ENCODE data around the gene ADGRG3. TPM values are rescaled to one million over a fixed set of nuclear protein-coding genes. Genes with fewer than 3 reads are reported as not detected.

The ADGRG3 gene
- total and polyA plus RNA-seq, 2 of the 8 experiments (the other 6 are each of a cell fraction or from before 2014, with no cell fraction given): 0.28 to 0.98 TPM

DNA sequence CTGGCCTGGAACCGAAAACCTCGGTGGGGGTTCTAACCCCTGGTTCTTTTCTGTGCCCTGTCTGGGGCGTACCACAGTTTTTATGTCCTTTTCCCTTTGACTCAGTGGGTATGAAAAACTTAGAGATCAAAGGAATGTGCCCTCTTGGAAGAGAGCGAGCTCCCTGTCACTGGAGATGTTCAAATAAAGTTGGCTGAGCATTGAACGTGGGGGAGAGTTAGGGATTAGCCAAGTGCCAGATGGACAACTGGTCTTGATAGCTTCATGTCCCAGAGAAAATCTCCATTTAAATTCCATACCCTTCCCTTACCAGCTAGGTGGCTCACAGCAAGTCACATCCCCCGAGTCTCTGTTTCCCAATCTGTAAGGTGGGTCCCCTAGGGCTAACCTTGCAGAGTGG lies 30.1 kb upstream of the ADGRG3 start:
- Histone ChIP-seq H3K27ac (ENCODE audit: low read depth, low read length) (no peak overlapping the region), H2BK5ac (ENCODE audit: low read depth, low read length) (no peak overlapping the region), H2BK12ac (ENCODE audit: low read depth, low read length) (no peak overlapping the region), H3K27me3 (replicated peaks in 1 of 4; ENCODE audit: control insufficient read depth in 3 of 4, extremely low read depth in 1 of 4, insufficient read depth in 3 of 4, low read length in 3 of 4) (peaks cover 0 to 6% (median 4%) of the 10 kb centered on the region in 4 experiments; a peak in 6 of 7 replicates), H3K23ac (ENCODE audit: insufficient read length) (no peak overlapping the region), H2AK5ac (ENCODE audit: low read depth, low read length) (no peak overlapping the region), H4K5ac (ENCODE audit: insufficient read length, low read depth, low read length) (no peak overlapping the region), H3K4me2 (ENCODE audit: insufficient read depth in 1 of 2, low read depth in 2 of 2, low read length in 2 of 2) (no peak overlapping the region), H3K23me2 (ENCODE audit: low read depth, low read length) (no peaks in the 10 kb centered on the region; the same call in 1 of the 2 replicates), H3K79me2 (ENCODE audit: control insufficient read depth in 1 of 2, insufficient read depth in 2 of 2, low read length in 2 of 2) (no peaks in the 10 kb centered on the region), H2BK120ac (replicated peaks; ENCODE audit: low read depth, low read length) (no peak overlapping the region), H3K9me3 (ENCODE audit: insufficient read depth in 2 of 2, low read depth in 1 of 2, low read length in 1 of 2) (no peaks in the 10 kb centered on the region), H3K4me3 (ENCODE audit: extremely low read depth in 1 of 4, insufficient read depth in 2 of 4, low read depth in 3 of 4, low read length in 4 of 4) (no peak overlapping the region), H3K56ac (replicated peaks; ENCODE audit: insufficient read length, low read depth, low read length) (no peak overlapping the region), H3K9ac (replicated peaks in 1 of 4; ENCODE audit: extremely low read depth in 1 of 4, low read depth in 3 of 4, low read length in 3 of 4) (no peak overlapping the region), H4K8ac (ENCODE audit: extremely low read depth, insufficient read depth, low read length) (no peak overlapping the region), H4K20me1 (replicated peaks in 1 of 2; ENCODE audit: control insufficient read depth in 1 of 2, insufficient read depth in 2 of 2, low read length in 2 of 2) (peaks cover 0 to 2% of the 10 kb centered on the region in 2 experiments), H2BK20ac (ENCODE audit: low read length) (no peak overlapping the region), H3K79me1 (ENCODE audit: low read depth, low read length) (no peaks in the 10 kb centered on the region; the same call in 1 of the 2 replicates), H3K36me3 (ENCODE audit: control insufficient read depth in 2 of 4, insufficient read depth in 4 of 4, low read length in 3 of 4) (no peaks in the 10 kb centered on the region), H2AFZ (ENCODE audit: low read length) (no peak overlapping the region), H2BK15ac (ENCODE audit: low read length) (no peak overlapping the region), H3K14ac (ENCODE audit: insufficient read length) (no peak overlapping the region), H3K4me1 (replicated peaks in 1 of 4; ENCODE audit: control insufficient read depth in 3 of 4, insufficient read depth in 4 of 4, low read length in 3 of 4) (peaks cover 0 to 3% (median 1%) of the 10 kb centered on the region in 4 experiments; a peak in 4 of 7 replicates), H4K91ac (replicated peaks; ENCODE audit: insufficient read length, low read length) (no peak overlapping the region), H3K18ac (ENCODE audit: extremely low read depth, low read length) (no peak overlapping the region), H3K4ac (replicated peaks; ENCODE audit: insufficient read length, low read depth, low read length) (no peak overlapping the region)
- TF ChIP-seq SP1 (IDR thresholded peaks at IDR 0.05; ENCODE audit: low read depth, low read length) (no peak), SIN3A (conservative IDR thresholded peaks at IDR 0.05 in 1 of 2, IDR thresholded peaks at IDR 0.05 in 1 of 2; ENCODE audit: low read depth in 1 of 2, low read length in 2 of 2) (no peak)
- no peak for DNase-seq (ENCODE audit: low read depth in 1 of 2, low spot score in 2 of 2)
- POLR2A ChIA-PET (ENCODE audit: partially characterized antibody): interaction anchor here (1.7 to 3.1 kb wide), 4 partner anchors 10 to 27 kb away, joined by 3 to 11 read pairs (median 5); partner anchors contain the start of gene ADGRG1
- no peak for FAIRE-seq
- WGBS, 2 experiments (ENCODE audit: extremely low coverage in 1 of 2, insufficient coverage in 1 of 2, insufficient read length in 1 of 2, insufficient replicate concordance in 2 of 2, low coverage in 1 of 2, low lambda C conversion rate in 2 of 2, missing lambda C conversion rate in 1 of 2): 87% methylated on average over 6 of the region's 6 CpGs; no CpG with 5 or more reads in 1 of the 2 experiments
- CTCF ChIA-PET (ENCODE audit: partially characterized antibody): interaction anchor here (0.6 to 9.2 kb wide), 12 partner anchors 11 to 659 kb away, joined by 3 to 104 read pairs (median 8); partner anchors contain the start of genes ADGRG1, ADGRG3 and KATNB1
